ENCODE data around the gene MTNR1A.
"Not testable (repeated sequence)": the region's sequence is repeated elsewhere in the genome, so short reads cannot be mapped to it uniquely, and the experiment has no call there.

The MTNR1A gene

DNA sequence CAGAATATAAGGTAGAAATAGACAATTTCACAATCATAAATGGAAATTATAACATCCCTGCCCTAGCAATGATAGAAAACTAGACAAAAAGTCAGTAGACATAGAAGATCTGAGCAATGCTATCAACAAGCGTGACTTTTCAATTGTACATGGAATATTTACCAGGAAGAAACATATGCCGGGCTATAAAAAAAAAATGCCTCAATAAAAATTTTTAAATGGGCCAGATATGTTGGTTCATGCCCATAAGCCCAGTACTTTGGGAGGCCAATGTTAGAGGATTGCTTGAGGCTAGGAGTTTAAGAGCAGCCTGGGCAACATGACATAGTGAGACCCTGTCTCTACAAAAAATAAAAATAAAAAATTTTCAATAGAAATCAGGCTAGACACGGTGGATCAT is 5.3 kb upstream of the MTNR1A start:
- no peak for DNase-seq

DNA sequence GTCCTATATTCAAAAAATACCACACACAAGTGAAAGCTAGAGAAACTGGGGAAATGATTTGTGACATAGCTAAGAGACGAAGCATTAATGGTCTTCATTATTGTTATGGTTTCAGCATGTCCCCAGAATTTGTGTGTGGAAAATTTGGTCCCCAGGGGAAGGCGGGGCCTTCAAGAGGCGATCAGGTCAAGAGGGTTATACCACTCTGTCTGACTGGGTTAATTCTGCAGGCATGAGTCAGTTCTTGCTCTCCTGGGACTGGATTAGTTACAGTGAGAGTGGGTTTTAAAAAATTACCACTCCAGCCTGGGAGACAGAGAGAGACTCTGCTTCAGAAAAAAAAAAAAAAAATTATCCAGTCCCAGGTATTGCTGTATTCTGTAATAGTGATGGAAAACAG is 2.1 kb upstream of the MTNR1A start:
- no peak for DNase-seq

DNA sequence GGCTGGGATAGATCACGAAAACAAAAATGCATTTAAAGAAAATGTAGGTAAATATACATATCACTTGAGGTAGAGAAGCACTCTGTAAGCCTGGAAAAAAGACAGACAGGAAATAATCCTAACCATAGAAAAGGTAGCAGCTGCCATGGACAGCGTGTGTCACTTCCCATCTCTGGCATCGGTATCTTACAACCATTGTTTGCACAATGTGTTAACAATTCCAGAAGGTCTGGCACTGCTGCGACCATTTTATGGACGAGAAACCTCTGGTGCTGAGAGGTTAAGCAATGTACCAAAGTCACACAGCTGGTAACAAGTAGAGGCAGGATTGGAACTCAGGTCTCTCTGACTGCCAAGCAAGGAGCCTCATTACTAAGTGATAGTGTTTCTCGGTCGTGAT is 1.7 kb upstream of the MTNR1A start:
- no peak for DNase-seq

DNA sequence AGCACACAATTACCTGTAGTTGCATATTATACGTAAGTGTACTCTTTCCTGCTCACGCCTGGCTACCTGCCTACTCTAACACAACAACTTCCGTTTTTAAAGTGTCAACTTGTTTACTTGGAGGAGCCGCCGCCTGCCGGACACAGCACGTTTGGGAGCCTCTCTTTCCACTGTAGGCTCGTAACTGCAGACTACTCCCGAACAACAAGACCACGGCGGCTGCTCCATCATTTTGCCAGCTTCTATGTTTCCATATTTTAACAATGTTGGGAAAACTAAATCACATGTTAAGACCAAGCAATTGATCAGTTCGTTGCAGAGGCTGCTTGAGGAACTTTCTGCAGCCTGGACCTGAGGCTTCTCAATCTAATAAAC is 841 bp downstream of the MTNR1A start:
- no peak for DNase-seq

DNA sequence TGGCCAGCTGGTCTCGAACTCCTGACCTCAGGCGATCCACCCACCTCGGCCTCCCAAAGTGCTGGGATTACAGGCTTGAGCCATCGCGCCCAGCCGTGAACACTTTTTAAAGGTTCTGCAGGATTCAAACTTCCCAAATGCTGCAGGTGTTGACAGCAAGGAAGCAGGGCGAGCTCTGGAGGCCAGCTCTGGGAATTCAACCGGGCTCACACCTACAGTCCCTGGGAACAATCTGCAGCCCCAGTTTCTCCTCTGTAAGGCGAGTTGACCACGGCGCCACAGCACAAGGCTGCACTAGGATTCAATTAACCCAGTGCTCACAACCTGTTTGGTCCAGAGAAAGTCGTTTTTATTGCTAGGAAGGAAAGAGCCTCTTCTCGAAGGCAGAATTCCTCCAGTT is 1.6 kb downstream of the MTNR1A start:
- no peak for DNase-seq

DNA sequence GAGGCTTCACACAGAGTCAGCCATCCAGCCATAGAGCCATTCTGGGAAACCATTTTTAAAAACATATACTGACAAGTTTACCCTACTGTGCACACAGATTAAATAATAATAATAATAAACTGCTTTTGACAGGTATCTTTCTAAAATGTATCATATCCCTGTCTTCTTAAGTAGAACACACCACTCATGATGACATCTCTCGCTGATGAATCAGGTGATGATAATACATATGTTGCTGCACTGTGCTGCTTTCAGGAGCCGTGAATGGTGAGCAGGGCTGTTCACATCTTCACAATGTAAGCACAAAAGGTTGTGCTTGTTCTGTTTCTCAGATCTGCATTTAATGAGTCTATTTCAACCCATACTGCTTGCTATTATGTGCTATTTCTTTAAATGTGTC is 3.5 kb downstream of the MTNR1A start:
- DNase-seq: no peak

DNA sequence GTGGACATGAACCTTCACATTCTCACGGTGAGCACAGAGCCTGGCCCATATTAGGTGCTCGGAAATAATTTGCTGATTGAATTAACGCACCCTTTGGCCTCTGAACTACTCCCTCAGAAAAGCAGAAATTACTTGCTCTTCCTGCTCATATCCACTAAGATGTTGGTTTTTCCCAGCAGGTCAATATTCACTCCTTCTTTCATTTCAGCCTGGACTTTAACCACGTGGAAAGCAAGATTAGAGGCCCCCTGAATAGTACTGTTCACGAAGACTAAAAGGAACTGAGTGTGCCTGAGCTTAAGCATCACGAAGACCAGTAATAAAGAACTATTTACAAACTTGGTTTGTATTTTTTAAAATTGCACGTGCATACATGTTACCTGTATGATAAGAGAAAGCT is 9.9 kb downstream of the MTNR1A start:
- DNase-seq: no peak

DNA sequence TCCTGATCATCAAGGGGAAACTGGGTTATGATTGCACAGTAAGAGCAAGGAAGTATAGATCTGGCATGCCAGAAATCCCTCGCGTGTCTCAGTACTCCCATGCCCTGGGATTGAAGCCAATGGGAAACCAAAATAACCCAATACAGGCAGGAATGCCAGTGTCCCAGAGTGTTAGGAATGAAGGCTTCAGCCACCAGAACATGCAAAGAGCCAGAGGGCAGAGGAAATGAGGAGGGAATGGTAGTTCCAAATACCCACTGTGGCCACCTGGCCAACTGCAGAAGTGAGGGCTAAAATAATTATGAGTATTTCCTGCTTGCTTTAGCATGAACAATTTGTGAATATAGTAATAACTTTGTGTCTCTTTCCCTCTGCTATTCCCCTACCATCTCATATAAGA is 12.2 kb downstream of the MTNR1A start:
- DNase-seq: no peak

DNA sequence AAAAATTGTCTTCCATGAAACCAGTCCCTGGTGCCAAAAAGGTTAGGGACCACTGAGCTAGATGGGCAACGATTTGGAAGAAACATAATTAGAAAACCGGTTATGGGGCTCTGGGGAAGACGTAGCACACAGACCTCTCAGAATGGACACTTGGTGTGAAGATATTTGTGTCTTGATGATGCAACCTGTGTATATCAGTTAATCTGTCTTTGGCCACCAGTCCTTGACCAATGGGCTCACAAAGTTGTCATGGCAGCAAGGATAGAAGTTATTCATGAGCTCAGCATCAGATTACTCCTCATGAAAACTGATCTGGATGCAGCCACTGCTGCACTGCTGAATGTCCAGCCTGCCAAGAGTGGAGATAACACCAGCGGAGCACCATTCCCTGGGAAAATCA is 13.6 kb downstream of the MTNR1A start:
- no peak for DNase-seq

DNA sequence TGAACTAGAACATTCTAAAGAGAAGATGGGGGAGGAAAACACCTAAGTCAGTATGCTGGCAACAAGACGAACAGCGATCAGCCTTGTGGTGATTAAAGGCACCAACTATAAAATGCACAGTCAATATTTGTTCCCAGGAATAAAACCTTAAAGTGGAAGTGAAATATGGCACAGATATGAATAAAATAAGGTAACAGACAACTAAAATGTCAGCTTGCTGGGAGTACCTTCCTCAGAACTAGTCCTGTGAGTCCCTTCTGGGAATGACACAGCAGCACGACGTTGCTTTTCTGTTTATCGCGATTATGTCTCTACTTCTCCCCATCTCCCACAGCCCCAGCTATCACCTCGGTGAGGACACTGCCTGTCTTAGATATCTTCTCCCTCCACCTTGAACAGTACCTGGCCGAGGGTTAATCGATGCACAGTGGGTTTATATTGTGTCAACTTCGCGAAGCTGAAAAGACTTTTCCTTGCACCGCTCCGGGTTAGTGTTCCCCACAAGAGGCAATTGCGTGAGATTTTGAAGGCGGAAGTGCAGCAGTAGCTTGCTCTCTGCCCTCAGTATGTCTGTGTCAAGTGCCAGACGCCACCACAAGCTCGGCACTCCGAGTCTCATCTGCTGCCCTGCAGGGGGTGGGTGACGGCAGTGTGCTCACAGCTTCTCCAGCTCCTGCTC is 17.4 kb downstream of the MTNR1A start:
- DNase-seq: no peak

DNA sequence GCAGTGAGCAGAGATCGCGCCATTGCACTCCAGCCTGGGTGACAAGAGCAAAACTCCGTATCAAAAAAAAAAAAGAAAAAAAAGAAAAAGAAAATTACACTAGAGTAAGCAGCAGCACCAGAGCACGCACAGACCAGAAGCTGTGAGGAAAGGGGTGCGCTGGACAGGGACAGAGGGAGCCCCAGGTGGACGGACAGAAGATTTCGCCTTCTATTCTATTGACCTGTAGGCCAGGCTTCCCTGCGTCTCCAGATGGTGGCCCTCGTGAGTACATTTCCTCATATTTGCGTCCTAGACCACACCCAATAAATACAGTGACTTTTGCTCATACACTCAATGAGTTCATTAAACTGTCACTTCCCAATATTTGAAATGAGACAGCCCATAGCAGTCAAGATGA is 19.1 kb downstream of the MTNR1A start:
- DNase-seq: no peak

DNA sequence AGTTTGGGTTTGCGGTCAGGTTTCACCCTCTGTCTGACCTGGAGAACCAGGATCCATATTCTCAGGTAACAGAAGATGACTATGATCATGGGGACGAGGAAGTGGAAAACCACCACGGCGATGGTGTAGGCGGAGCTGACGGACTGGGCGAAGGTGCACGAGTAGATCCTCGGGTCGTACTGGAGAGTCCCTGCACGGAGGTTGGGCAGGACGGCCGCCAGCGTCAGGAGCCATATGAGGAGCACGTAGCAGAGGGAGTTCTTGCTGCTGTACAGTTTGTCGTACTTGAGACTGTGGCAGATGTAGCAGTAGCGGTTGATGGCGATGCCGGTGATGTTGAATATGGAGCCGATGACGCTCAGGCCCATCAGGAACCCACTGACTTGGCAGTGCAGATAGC is 21.3 kb downstream of the MTNR1A start:
- DNase-seq: no peak

DNA sequence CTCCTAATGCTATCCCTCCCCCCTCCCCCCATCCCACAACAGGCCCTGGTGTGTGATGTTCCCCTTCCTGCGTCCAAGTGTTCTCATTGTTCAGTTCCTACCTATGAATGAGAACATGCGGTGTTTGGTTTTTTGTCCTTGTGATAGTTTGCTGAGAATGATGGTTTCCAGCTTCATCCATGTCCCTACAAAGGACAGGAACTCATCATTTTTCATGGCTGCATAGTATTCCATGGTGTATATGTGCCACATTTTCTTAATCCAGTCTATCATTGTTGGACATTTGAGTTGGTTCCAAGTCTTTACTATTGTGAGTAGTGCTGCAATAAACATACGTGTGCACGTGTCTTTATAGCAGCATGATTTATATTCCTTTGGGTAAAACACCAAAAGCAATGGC is 31.4 kb downstream of the MTNR1A start:
- DNase-seq: not testable (repeated sequence)

DNA sequence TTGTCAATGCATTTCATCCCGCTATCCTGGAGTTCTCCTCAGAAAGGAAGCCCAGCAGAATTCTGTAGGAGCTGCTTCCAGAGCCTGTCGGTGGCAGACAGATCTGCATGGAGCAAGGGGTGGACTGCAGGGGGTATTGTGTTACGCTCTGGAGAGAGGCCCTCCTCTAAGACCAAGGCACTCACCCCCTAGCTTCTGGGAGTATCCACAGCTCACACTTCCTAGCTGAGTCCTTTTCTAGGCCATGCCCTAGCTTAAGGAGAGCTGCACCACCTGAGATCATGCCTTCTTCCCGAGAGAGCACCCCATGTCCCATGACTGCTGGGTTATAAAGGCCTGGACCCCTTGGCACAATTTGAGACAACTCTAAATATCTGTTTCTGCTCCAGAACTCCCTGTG is 39.1 kb downstream of the MTNR1A start:
- DNase-seq: no peak

DNA sequence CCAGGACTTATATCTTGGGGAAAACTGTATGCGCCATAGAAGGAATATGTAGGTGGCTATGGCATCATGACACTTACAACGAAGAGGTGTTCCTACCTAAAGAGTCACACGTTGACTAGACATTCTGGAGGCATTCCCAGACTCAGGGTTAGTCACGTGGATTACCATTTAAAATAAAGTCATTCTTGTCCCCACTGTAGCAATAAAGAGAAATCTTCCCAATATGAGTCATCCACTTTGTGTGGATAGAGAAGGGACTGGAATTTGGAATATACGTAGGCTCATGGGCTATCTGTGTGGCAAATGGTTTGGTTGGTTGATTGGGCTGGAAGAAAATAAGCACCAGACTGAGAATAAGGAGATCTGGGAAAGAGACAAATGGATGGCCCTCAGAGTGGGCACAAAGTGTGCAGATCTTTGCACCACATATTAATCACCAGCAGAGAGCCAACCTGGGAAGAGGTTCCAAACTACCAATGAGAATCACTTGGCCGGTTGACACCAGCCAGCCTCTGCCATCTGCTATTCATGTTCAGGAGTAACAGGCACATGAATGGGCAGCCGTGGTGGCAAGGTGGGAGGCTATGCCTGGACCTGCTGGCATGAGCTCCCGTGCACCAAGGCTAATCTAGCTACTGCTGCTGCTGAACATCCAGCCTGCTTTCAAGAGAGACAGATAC is 41.0 kb downstream of the MTNR1A start:
- no peak for DNase-seq

DNA sequence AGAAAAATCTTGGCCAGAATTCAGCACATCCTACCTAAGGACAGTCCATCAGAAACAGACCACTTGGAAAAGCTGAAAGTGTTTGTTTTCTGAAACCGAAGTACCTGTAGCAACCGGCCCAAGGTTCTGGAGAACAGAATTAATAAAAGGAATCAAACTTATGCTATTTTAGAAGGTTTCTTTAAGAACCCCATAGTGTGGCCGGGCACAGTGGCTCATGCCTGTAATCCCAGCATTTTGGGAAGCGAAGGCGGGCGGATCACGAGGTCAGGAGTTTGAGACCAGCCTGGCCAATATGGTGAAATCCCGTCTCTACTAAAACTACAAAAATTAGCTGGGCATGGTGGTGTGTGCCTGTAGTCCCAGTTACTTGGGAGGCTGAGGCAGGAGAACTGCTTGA is 50.6 kb downstream of the MTNR1A start:
- not testable (repeated sequence) for DNase-seq

DNA sequence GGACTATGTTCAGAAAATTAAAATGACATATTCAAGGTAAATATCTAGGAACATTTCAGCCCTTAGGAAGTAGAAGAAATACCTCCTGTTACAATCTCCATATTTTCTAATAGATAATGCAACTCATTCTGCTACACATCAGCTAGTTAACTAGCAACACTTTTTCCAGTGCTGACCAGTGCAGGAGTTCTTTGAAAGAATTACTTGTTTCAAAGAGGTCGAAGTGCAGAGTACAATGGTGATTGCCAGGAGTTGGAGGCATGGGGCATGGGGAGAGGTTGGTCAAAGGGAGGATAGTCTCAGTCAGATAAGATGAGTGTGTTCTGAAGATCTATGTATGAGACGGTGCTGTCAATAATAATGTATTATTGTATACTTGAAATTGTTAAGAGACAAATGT is 53.1 kb downstream of the MTNR1A start:
- no peak for DNase-seq

DNA sequence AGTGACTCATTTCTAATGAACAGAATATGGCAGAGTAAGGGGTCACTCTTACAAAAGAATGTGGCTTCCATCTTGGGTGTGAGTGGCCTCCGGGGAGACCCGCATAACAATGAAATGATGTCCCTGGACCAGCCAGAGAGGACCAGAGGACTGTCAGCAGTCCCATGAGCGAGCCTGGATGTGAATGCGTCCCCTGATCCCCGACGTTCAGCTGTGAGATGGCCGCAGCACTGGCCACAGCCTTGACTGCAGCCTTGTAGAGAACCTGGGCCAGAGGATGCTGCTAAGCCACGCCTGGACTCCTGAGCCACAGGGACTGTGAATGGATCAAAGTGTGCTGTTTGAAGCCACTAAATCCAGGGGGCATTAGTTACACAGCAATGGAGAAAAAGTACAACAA is 53.8 kb downstream of the MTNR1A start:
- DNase-seq: no peak

DNA sequence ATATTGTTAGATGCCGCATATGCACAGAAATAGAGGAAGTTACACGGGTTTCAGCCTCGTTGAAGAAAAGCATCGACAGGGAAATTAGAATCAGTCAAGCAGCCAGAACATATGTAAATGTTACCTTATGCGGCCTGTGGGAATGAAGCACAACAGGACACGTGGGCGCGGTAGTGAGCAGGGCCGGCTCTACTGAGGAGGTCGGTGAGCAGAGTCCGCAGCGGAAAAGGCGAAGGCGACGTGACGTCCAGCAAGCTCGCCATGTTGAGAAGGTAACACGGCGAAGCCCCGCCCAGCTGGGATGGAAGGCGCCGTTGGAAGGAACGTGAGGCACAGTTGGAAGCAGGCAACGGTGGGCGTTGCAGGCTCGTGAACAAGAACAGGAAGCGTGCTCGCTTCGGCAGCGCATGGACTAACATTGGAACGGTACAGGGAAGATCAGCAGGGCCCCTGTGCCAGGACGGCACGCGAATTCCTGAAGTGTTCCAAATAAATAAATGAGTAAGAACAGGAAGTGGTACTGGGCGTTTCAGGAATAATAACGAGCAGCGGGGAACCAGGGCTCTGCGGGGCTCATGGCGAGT is 54.6 kb downstream of the MTNR1A start:
- DNase-seq: no peak

DNA sequence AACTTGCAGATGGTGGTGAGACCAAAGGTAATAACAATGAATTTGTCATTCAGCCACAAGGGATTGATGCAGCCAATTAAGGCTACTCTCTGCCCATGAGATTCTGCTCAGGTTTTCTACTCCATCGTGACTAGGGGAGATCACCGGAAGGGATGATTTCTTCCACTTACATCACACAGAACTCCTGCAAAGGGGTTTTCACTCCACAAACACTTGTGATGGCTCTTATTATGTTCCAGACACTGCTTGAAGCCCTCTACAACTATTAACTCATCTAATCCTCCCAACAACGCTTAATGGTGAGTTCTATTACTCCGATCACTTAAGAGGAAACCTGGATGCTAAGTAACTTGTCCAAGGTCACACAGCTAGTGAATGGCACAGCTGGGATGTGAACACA is 55.9 kb downstream of the MTNR1A start:
- DNase-seq: no peak

DNA sequence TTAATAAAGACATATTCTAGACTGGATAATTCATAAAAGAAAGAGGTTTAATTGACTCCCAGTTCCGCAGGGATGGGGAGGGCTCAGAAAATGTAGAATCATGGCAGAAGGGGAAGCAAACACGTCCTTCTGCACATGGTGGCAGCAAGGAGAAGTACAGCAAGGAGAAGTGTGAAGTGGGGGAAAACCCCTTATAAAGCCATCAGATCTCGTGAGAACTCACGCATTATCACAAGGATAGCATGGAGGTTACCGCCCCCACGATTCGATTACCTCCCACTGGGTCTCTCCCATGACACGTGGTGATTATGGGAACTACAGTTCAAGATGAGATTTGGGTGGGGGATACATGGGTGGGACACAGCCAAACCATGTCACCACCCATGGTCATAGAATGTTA is 58.3 kb downstream of the MTNR1A start:
- no peak for DNase-seq

DNA sequence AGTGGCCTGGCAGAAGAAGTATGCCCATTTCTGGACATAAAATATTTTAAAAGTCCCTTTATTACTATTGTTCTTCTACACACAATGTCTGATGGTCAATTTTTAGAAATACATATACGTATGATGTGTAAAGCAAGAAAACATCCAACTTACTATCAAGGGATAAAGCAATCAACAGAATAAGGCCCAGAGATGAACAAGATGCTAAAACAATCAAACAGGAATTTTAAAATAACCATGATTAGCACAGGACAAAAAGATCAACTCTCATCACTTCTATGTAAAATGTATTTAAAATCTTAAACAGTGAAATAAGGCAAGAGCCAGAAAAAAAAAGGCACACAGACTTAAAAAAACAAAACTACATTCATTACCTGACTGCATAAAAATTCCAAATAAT is 60.9 kb downstream of the MTNR1A start:
- DNase-seq: no peak

DNA sequence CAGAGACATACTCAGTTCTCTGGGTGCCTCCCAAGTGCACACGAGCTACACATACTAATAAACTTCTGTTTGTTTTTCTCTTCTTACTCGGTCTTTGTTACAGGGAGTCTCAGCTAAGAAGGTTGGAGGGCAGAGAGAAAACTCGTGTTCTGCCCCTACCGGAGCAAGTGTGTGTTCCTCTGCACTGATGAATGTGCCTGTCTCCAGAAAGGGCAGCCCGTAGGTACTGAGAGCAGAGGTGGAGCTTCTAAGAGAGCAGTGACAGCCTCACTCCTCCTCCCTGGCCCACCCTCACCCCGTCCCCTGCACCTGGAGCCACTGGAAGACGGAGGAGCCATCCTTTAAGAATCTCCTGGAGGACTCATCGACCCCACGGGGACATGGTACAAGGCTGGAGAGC is 67.6 kb downstream of the MTNR1A start:
- DNase-seq: no peak

DNA sequence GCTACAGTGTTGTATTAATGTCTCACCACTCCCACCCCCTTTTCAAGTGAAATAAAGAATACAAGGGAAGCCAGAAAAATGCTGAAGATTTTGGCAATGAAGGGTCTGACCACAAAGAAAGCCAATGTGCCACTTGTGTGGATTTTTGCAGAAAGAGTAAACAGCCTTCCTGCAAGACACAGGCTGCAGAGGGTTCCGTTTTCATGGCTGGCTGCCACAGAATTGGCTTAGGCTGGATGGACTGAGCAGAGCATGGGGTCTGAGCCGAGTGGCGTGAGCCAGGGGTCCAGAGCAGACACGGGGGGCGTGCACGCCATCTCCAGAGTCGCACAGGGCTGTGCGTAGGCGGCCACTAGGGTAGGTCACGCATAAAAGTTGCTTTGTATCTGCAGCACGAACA is 69.2 kb downstream of the MTNR1A start:
- no peak for DNase-seq

DNA sequence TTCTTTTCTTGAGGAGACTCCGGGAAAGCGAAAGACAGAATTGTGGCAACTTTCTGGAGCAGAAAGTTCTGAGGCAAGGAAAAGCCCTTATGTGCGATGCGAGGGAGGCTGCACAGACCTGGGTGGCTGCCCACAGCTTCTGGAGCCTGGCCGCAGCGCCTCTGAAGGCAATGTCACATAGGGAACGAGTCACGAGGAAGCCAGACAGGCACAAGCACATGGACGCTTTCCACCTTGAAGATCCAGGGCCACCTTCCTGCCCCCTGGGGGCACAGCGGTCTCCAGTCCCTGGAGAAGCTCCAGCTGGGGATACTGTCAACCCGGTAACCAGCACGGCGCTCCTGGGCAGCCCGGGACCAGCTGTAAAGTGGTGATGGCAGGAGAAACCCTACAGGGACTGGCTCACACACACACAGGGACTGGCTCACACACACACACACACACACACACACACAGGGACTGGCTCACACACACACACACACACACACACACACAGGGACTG is 69.8 kb downstream of the MTNR1A start:
- no peak for DNase-seq

All from NCI-H187 treated with DMSO at 0.1 percent for 48 hours (cell line).